CD4-positive, alpha-beta T cell (primary cell): ENCODE measurements around the gene METTL1. TPM values are rescaled to one million over a fixed set of nuclear protein-coding genes. Genes with fewer than 3 reads are reported as not detected.

Experiments used
- ATAC-seq: fragments of 200-7000 bp; cut with Tn5 transposase; one replicate; pipeline ENCODE4 v1.10.0; 2022; ENCODE audit warnings: mild to moderate bottlenecking; ENCODE audit not compliant: poor library complexity
- CTCF ChIA-PET: fragments of 350-600 bp; sonication (Branson Sonifier 250); formaldehyde crosslinking; loops from one replicate; lab custom pipeline; 2021; ENCODE audit warnings: antibody characterized with exemption, inconsistent platforms; lab: Charles Lee
- POLR2A ChIA-PET: fragments of 350-600 bp; sonication (Branson Sonifier 250); formaldehyde crosslinking; loops from one replicate; lab custom pipeline; 2021; ENCODE audit warnings: antibody characterized with exemption, inconsistent platforms; lab: Charles Lee
- DNase-seq, 14 experiments: peaks; one replicate each; pipeline ENCODE4 v3.0.0-alpha.2; 2013 to 2020; ENCODE audit warnings: mixed read lengths in 2 of 14
- H3K27ac ChIP-seq, 2 donors: one replicate each; pipeline versions ENCODE4 v1.5.1 to v1.7.0; 2013; ENCODE audit warnings: low read length in 2 of 2, low read depth in 1 of 2, mild to moderate bottlenecking in 1 of 2
- H3K27me3 ChIP-seq, 2 experiments: 1 replicate in 1 of 2; 2 replicates in 1 of 2; pipeline versions ENCODE4 v1.6.1 to v1.7.0; 2013; ENCODE audit warnings: low read length in 2 of 2, control low read depth in 1 of 2, mild to moderate bottlenecking in 1 of 2, moderate library complexity in 1 of 2; ENCODE audit not compliant: insufficient read depth in 2 of 2, control insufficient read depth in 1 of 2
- H3K36me3 ChIP-seq: one replicate; pipeline ENCODE4 v1.6.1; 2013; ENCODE audit warnings: low read length, control low read depth; ENCODE audit not compliant: insufficient read depth
- H3K4me1 ChIP-seq: one replicate; pipeline ENCODE4 v1.6.1; 2013; ENCODE audit warnings: low read length, control low read depth; ENCODE audit not compliant: insufficient read depth
- H3K4me3 ChIP-seq: one replicate; pipeline ENCODE4 v1.5.1; 2013; ENCODE audit warnings: mild to moderate bottlenecking, low read length, moderate library complexity
- H3K9me3 ChIP-seq, 2 experiments: 1 replicate in 1 of 2; 2 replicates in 1 of 2; pipeline versions ENCODE4 v1.6.1 to v1.7.0; 2013; ENCODE audit warnings: low read length in 2 of 2, mild to moderate bottlenecking in 2 of 2, control low read depth in 1 of 2, moderate library complexity in 1 of 2; ENCODE audit not compliant: control insufficient read depth in 1 of 2, insufficient read depth in 1 of 2
- H3K27ac Mint-ChIP-seq: one replicate; pipeline ENCODE4 v1.8.0; 2020; ENCODE audit warnings: mixed read lengths
- H3K27me3 Mint-ChIP-seq: one replicate; pipeline ENCODE4 v1.8.0; 2021; ENCODE audit warnings: mixed read lengths
- H3K36me3 Mint-ChIP-seq: one replicate; pipeline ENCODE4 v1.8.0; 2021; ENCODE audit warnings: low read depth, mixed read lengths
- H3K4me1 Mint-ChIP-seq: one replicate; pipeline ENCODE4 v1.8.0; 2021; ENCODE audit warnings: low read depth, mixed read lengths
- H3K4me3 Mint-ChIP-seq: one replicate; pipeline ENCODE4 v1.8.0; 2020; ENCODE audit warnings: mild to moderate bottlenecking, mixed read lengths
- H3K9me3 Mint-ChIP-seq: one replicate; pipeline ENCODE4 v1.8.0; 2020; ENCODE audit warnings: mixed read lengths
- intact Hi-C, 2 experiments: fragments of 100-400 bp; cut with DNase I in 1 of 2; cut with micrococcal nuclease in 1 of 2; formaldehyde crosslinking; loops; one replicate each; pipeline versions ENCODE4 v1.15.1 to v1.9.0; 2023 to 2025; cut with DNase I, micrococcal nuclease
- total RNA-seq, 174 experiments: library from RNA in 2 of 174; stranded (reverse) in 2 of 174; gene quantifications; one replicate each; pipeline ENCODE4 v1.2.3 and lab custom pipeline; 2021 to 2026
- TF ChIP-seq, protein P1 (sequence below): fragments of 200-600 bp; IDR thresholded peaks from one replicate; pipeline ENCODE4 v1.8.0; 2022; ENCODE audit warnings: antibody characterized with exemption, mild to moderate bottlenecking

METTL1 gene
- total RNA-seq, 2 experiments from 2014 or later, result 9.3 to 12.0 TPM

DNA sequence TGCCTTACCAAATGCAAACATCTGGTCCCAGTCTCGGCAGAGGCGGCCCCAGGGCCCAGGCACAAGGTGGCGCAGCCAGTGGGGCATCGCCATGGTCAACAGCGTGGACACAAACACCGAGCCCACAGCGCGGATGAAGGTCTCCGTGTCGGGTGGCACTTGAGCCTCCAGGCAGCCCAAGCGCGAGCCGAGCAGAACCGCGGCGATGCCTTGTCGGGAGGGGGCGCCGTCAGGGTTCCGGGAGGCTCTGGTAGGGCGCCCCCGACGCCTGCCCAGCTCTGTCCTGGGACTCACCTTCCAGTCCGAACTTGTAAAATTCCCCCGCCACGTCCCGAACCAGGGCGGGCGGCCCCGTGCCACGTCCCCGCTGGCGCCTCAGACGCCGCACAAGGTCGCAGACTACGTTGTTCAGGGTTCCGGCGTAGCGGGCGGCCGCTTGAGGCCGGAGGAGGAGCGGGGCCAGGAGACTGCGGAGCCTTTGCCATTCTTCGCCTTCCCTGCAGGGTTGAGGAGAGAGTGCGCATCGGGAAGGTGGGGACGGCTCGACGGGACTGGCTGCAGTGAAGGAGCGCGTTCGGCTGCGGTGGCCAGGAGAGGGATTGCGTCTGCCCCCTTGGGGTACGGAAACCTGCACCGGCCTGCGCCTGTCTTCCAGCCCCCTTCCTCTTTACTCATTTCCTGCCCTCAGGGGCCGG, 6.8 kb downstream of the METTL1 start:
- H3K4me1 ChIP-seq, result peaks cover 30% of the 10 kb centered on the region
- Mint-ChIP-seq H3K27me3 (peaks cover 35% of the 10 kb centered on the region), H3K4me1 (peaks cover 38% of the 10 kb centered on the region), H3K9me3 (no peaks in the 10 kb centered on the region), H3K27ac (no peak overlapping the region), H3K36me3 (peaks cover 17% of the 10 kb centered on the region), H3K4me3 (peak overlapping the region; percentile 86)
- TF ChIP-seq, protein P1, sequence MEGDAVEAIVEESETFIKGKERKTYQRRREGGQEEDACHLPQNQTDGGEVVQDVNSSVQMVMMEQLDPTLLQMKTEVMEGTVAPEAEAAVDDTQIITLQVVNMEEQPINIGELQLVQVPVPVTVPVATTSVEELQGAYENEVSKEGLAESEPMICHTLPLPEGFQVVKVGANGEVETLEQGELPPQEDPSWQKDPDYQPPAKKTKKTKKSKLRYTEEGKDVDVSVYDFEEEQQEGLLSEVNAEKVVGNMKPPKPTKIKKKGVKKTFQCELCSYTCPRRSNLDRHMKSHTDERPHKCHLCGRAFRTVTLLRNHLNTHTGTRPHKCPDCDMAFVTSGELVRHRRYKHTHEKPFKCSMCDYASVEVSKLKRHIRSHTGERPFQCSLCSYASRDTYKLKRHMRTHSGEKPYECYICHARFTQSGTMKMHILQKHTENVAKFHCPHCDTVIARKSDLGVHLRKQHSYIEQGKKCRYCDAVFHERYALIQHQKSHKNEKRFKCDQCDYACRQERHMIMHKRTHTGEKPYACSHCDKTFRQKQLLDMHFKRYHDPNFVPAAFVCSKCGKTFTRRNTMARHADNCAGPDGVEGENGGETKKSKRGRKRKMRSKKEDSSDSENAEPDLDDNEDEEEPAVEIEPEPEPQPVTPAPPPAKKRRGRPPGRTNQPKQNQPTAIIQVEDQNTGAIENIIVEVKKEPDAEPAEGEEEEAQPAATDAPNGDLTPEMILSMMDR, result peak; percentile 59
- intact Hi-C loops, result loop anchor here in 1 of 2 experiments (1.0 kb wide), 1 partner anchor 9 kb away; no protein-coding TSS in a partner anchor
- peaks cover 0 to 10% of the 10 kb centered on the region in 2 experiments for H3K9me3 ChIP-seq
- peak in 12 of 14 experiments; percentile 38 to 74 (median 54) for DNase-seq
- H3K36me3 ChIP-seq, result peaks cover 6% of the 10 kb centered on the region
- peak; percentile 71 for ATAC-seq
- peak overlapping the region; percentile 60 for H3K4me3 ChIP-seq
- H3K27me3 ChIP-seq, result peaks cover 27 to 31% of the 10 kb centered on the region in 2 experiments
- ChIA-PET POLR2A (interaction anchor here (0.9 to 2.8 kb wide), 6 partner anchors 13 to 20 kb away, joined by 3 to 11 read pairs (median 4); partner anchors contain the start of genes CDK4, TSFM and TSPAN31), CTCF (interaction anchor here (0.5 to 2.8 kb wide), 3 partner anchors 9 to 108 kb away, joined by 4 to 18 read pairs (median 5); partner anchors contain the start of gene TSFM)
- H3K27ac ChIP-seq, result no peak overlapping the region

GRCh38 chr12:57764662-57765002, 7.3 kb downstream of the METTL1 start:
- Mint-ChIP-seq H3K9me3 (no peaks in the 10 kb centered on the region), H3K36me3 (peaks cover 18% of the 10 kb centered on the region), H3K27me3 (peaks cover 35% of the 10 kb centered on the region), H3K4me3 (peak overlapping the region; percentile 86), H3K27ac (no peak overlapping the region), H3K4me1 (peaks cover 41% of the 10 kb centered on the region)
- intact Hi-C loops, result loop anchor here in 1 of 2 experiments (1.0 kb wide), 1 partner anchor 8 kb away; no protein-coding TSS in a partner anchor
- Histone ChIP-seq H3K36me3 (peaks cover 5% of the 10 kb centered on the region), H3K9me3 (peaks cover 0 to 10% of the 10 kb centered on the region in 2 experiments), H3K4me1 (peaks cover 30% of the 10 kb centered on the region), H3K27me3 (peaks cover 27 to 31% of the 10 kb centered on the region in 2 experiments), H3K27ac (no peak overlapping the region), H3K4me3 (peak overlapping the region; percentile 60)
- DNase-seq, result no peak
- POLR2A ChIA-PET, result interaction anchor here (0.9 to 1.2 kb wide), 4 partner anchors 13 to 20 kb away, joined by 3 to 6 read pairs (median 3); partner anchors contain the start of genes CDK4, TSFM and TSPAN31
- TF ChIP-seq, protein P1, result no peak
- CTCF ChIA-PET, result interaction anchor here (1.3 to 2.8 kb wide), 2 partner anchors 8 to 18 kb away, joined by 5 to 18 read pairs; partner anchors contain the start of gene TSFM
- ATAC-seq, result peak; percentile 14

DNA sequence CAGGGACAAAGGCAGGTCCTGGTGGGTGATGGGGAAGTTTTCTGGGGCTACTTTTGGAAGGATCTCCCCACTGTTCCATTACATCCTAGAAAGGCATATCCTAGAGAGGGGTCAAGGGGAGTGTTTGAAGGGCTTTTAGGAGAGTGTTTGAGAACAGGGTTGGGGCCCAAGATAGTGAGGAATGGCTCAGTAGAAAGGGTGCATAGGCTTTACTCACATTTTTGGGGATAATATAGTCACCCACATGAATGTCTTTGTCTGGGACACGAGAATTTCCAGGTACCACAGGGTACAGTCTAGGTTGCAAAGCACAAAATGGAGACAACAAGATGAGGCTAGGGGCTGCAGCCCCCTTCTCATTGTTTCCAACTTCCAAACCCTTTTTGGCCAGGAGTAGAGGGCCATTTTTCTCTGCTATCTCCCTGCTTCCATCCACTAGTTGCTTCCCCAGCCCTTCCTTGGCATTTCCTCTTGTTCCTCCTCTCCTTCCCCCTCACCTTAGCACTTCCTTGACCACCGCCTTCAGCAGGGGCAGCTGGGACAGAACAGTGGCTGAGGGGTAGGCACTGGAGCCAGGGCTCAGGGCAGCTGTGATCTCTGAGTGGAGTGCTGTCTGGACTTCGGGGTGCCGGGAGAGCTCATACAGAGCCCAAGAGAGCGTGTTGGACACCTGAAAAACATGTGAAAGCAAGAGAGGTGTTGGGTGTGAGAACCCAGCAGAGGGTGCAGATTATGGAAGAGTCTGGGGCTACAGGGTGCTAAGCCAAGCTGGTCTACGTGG, 7.8 kb downstream of the METTL1 start:
- Mint-ChIP-seq H3K36me3 (peaks cover 18% of the 10 kb centered on the region), H3K27ac (no peak overlapping the region), H3K4me1 (peaks cover 46% of the 10 kb centered on the region), H3K4me3 (peak overlapping the region; percentile 86), H3K9me3 (no peaks in the 10 kb centered on the region), H3K27me3 (peaks cover 35% of the 10 kb centered on the region)
- peaks cover 27 to 31% of the 10 kb centered on the region in 2 experiments for H3K27me3 ChIP-seq
- H3K9me3 ChIP-seq, result peaks cover 0 to 10% of the 10 kb centered on the region in 2 experiments
- peaks cover 2% of the 10 kb centered on the region for H3K36me3 ChIP-seq
- POLR2A ChIA-PET, result interaction anchor here (0.9 to 1.2 kb wide), 4 partner anchors 12 to 19 kb away, joined by 3 to 6 read pairs (median 3); partner anchors contain the start of genes CDK4, TSFM and TSPAN31
- peak overlapping the region; percentile 60 for H3K4me3 ChIP-seq
- no peak for ATAC-seq
- H3K4me1 ChIP-seq, result peaks cover 33% of the 10 kb centered on the region
- no peak for DNase-seq
- CTCF ChIA-PET, result interaction anchor here (1.3 to 2.8 kb wide), 2 partner anchors 8 to 19 kb away, joined by 5 to 18 read pairs; partner anchors contain the start of gene TSFM
- intact Hi-C loops, result no loop called here
- TF ChIP-seq, protein P1, result no peak
- H3K27ac ChIP-seq, result no peak overlapping the region
